ENCODE data around the gene CDC42.

The CDC42 gene

DNA sequence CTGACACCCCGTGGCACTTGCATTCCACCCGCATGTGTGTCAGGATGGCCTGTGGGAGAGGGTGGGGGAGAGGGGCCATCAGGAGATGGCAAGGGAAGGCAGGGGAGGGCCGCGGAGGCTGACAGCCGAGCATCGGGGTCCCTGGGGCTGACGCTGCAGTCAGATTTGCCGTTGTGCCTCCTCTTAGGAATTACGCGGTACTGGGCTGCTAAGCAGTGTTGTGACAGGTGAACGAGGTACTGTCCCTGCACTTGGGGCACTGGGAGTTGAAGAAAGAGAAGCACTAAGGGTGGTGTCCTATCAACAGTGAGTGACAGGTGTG, 67.9 kb downstream of the CDC42 start:
- no peaks in the 10 kb centered on the region for H3K27me3 ChIP-seq (ENCODE audit: insufficient read depth, low read length, poor library complexity)
- H3K36me3 ChIP-seq (ENCODE audit: insufficient read depth, low read length) = peaks cover 26% of the 10 kb centered on the region
- TF ChIP-seq, protein P1, sequence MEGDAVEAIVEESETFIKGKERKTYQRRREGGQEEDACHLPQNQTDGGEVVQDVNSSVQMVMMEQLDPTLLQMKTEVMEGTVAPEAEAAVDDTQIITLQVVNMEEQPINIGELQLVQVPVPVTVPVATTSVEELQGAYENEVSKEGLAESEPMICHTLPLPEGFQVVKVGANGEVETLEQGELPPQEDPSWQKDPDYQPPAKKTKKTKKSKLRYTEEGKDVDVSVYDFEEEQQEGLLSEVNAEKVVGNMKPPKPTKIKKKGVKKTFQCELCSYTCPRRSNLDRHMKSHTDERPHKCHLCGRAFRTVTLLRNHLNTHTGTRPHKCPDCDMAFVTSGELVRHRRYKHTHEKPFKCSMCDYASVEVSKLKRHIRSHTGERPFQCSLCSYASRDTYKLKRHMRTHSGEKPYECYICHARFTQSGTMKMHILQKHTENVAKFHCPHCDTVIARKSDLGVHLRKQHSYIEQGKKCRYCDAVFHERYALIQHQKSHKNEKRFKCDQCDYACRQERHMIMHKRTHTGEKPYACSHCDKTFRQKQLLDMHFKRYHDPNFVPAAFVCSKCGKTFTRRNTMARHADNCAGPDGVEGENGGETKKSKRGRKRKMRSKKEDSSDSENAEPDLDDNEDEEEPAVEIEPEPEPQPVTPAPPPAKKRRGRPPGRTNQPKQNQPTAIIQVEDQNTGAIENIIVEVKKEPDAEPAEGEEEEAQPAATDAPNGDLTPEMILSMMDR (IDR thresholded peaks at IDR 0.05; ENCODE audit: borderline replicate concordance, extremely low read depth, low read length, poor library complexity, severe bottlenecking) = no peak
- no peak for TF ChIP-seq EZH2 (IDR thresholded peaks at IDR 0.05; ENCODE audit: borderline replicate concordance, low read depth, low read length, severe bottlenecking)
- no peak overlapping the region for H2AFZ ChIP-seq (ENCODE audit: low read depth, low read length)
- H3K4me2 ChIP-seq (ENCODE audit: insufficient read depth, low read length) = no peak overlapping the region
- H3K9me3 ChIP-seq (ENCODE audit: insufficient read depth, low read length, severe bottlenecking) = no peaks in the 10 kb centered on the region
- DNase-seq (no peak), ATAC-seq (ENCODE audit: insufficient read depth, low read depth) (peak; percentile 3; the same call in 1 of the 3 replicates)
- H3K79me2 ChIP-seq (ENCODE audit: insufficient read depth, low read length) = no peaks in the 10 kb centered on the region
- H3K4me1 ChIP-seq (ENCODE audit: insufficient read depth, low read length) = no peaks in the 10 kb centered on the region
- no peak overlapping the region for H3K4me3 ChIP-seq (ENCODE audit: low read depth in 1 of 2, low read length in 2 of 2)
- no peak overlapping the region for H3K27ac ChIP-seq (ENCODE audit: low read length)
- H3K9ac ChIP-seq (ENCODE audit: low read depth, low read length) = no peak overlapping the region
- H4K20me1 ChIP-seq (ENCODE audit: insufficient read depth, low read length) = peaks cover 65% of the 10 kb centered on the region

DNA sequence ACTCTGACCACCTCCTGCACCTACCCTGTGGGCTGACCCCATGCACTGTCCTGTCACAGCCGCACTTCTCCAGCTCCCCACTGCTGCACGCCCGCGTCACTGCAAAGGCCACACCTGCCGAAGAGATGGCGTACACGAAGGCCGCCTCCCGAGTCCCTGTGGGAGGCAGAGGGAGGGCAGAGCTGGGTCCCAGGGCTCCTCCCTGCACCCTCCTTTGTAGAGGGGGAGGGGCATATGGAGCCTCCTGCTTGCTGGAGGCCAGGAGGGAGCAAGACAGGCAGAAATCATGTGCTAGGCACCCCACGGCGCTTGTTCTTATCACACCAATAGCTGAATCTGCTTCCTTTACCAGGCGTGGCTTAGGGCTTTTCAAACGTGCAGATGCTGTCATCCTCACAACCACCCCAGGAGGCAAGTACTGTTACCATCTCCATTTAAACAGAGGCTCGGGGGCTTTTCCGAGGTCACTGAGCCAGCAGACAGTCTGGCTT, 69.0 kb downstream of the CDC42 start:
- Histone ChIP-seq H3K79me2 (ENCODE audit: insufficient read depth, low read length) (no peaks in the 10 kb centered on the region), H4K20me1 (ENCODE audit: insufficient read depth, low read length) (peaks cover 63% of the 10 kb centered on the region), H3K27me3 (ENCODE audit: insufficient read depth, low read length, poor library complexity) (no peaks in the 10 kb centered on the region), H3K9ac (ENCODE audit: low read depth, low read length) (no peak overlapping the region), H3K4me3 (ENCODE audit: low read depth in 1 of 2, low read length in 2 of 2) (no peak overlapping the region), H3K4me2 (ENCODE audit: insufficient read depth, low read length) (no peak overlapping the region), H2AFZ (ENCODE audit: low read depth, low read length) (no peak overlapping the region), H3K27ac (ENCODE audit: low read length) (no peak overlapping the region), H3K9me3 (ENCODE audit: insufficient read depth, low read length, severe bottlenecking) (no peaks in the 10 kb centered on the region), H3K36me3 (ENCODE audit: insufficient read depth, low read length) (peaks cover 24% of the 10 kb centered on the region), H3K4me1 (ENCODE audit: insufficient read depth, low read length) (no peaks in the 10 kb centered on the region)
- DNase-seq = no peak
- TF ChIP-seq, protein P1 (IDR thresholded peaks at IDR 0.05; ENCODE audit: borderline replicate concordance, extremely low read depth, low read length, poor library complexity, severe bottlenecking) = no peak
- TF ChIP-seq EZH2 (IDR thresholded peaks at IDR 0.05; ENCODE audit: borderline replicate concordance, low read depth, low read length, severe bottlenecking) = no peak
- ATAC-seq (ENCODE audit: insufficient read depth, low read depth) = no peak

DNA sequence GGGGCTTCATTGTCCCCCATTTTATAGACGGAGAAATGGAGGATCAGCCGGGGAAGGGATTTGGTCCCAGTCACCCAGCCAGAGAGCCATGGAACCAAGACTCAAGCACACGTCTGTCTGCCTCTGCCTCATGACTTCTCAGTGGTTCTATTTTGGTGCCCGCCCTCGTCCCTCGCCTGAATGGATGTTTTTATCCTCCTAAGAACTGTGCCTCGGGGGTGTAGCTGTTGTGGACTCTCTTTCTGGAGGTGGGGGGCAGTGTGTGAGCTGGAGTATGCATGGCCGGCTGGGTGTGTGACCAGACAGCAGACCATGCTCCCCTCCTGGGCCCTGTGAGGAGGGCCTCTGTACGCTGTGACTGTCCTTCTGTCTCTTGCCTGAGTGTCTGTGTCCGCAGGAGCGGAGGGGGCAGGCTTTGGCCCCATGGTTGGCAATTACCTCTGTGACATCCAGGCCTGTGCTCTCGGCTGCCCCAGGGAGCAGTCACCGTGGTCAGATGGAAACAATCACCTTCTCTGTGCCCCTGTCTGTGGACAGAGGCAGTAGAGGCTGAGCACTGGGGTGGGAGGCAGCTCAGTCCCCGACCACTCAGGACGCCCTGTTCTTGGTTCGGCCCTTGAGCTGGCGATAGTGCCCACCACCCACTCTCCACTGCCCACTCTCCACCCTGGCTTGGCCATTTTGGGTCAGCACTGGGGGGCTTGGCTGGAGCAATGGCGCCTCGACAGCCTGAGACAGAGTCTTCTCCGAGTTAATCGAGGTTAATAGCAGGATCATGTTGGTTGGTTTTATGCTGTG, 70.0 kb downstream of the CDC42 start:
- Histone ChIP-seq H3K4me3 (ENCODE audit: low read depth in 1 of 2, low read length in 2 of 2) (no peak overlapping the region), H3K9ac (ENCODE audit: low read depth, low read length) (no peak overlapping the region), H2AFZ (ENCODE audit: low read depth, low read length) (no peak overlapping the region), H3K79me2 (ENCODE audit: insufficient read depth, low read length) (no peaks in the 10 kb centered on the region), H3K9me3 (ENCODE audit: insufficient read depth, low read length, severe bottlenecking) (no peaks in the 10 kb centered on the region), H3K36me3 (ENCODE audit: insufficient read depth, low read length) (peaks cover 24% of the 10 kb centered on the region), H3K4me2 (ENCODE audit: insufficient read depth, low read length) (no peak overlapping the region), H3K27me3 (ENCODE audit: insufficient read depth, low read length, poor library complexity) (no peaks in the 10 kb centered on the region), H4K20me1 (ENCODE audit: insufficient read depth, low read length) (peaks cover 60% of the 10 kb centered on the region), H3K4me1 (ENCODE audit: insufficient read depth, low read length) (no peaks in the 10 kb centered on the region), H3K27ac (ENCODE audit: low read length) (no peak overlapping the region)
- ATAC-seq (ENCODE audit: insufficient read depth, low read depth) (no peak; the same call in 2 of the 3 replicates), DNase-seq (no peak)
- TF ChIP-seq, protein P1 (IDR thresholded peaks at IDR 0.05; ENCODE audit: borderline replicate concordance, extremely low read depth, low read length, poor library complexity, severe bottlenecking) = no peak
- no peak for TF ChIP-seq EZH2 (IDR thresholded peaks at IDR 0.05; ENCODE audit: borderline replicate concordance, low read depth, low read length, severe bottlenecking)
